Stimulated activated CD8-positive, alpha-beta memory T cell treated with anti-CD3 and anti-CD28 coated beads, Interleukin-12 subunit alpha, Interleukin-12 subunit beta, amount 100 ng/mL, for 24 hours (primary cell): Measurements from ENCODE around the gene CD22.

Experiments used
- DNase-seq: peaks from one replicate; pipeline ENCODE4 v3.0.0-alpha.2; 2020; ENCODE audit errors: extremely low read depth

The CD22 gene

GRCh38 chr19:35295792-35296462 lies 33.1 kb upstream of the CD22 start:
- DNase-seq: no peak

- no peak for DNase-seq
Measured at GRCh38 chr19:35296644-35297514, 32.1 kb upstream of the CD22 start.

GRCh38 chr19:35297515-35297848 lies 31.5 kb upstream of the CD22 start:
- no peak for DNase-seq

- DNase-seq: no peak
Measured at GRCh38 chr19:35297922-35298321, 31.1 kb upstream of the CD22 start.

GRCh38 chr19:35298561-35298972 lies 30.4 kb upstream of the CD22 start:
- DNase-seq: no peak

GRCh38 chr19:35299523-35300338 lies 29.3 kb upstream of the CD22 start:
- no peak for DNase-seq

GRCh38 chr19:35300339-35300649 lies 28.7 kb upstream of the CD22 start:
- DNase-seq: no peak

- no peak for DNase-seq
Measured at GRCh38 chr19:35301961-35302360, 27.0 kb upstream of the CD22 start.

GRCh38 chr19:35302446-35302845 lies 26.5 kb upstream of the CD22 start:
- no peak for DNase-seq

GRCh38 chr19:35303357-35303915 lies 25.6 kb upstream of the CD22 start:
- DNase-seq: no peak

GRCh38 chr19:35304036-35304435 lies 25.0 kb upstream of the CD22 start:
- DNase-seq: no peak

- DNase-seq: no peak
Measured at GRCh38 chr19:35305181-35305580, 23.8 kb upstream of the CD22 start.

- DNase-seq: no peak
Measured at GRCh38 chr19:35306473-35307246, 22.3 kb upstream of the CD22 start.

GRCh38 chr19:35307931-35308330 lies 21.1 kb upstream of the CD22 start:
- no peak for DNase-seq

GRCh38 chr19:35308910-35309309 lies 20.1 kb upstream of the CD22 start:
- no peak for DNase-seq

- DNase-seq: no peak
Measured at GRCh38 chr19:35309481-35310279, 19.3 kb upstream of the CD22 start.

- no peak for DNase-seq
Measured at GRCh38 chr19:35310331-35310730, 18.7 kb upstream of the CD22 start.

- no peak for DNase-seq
Measured at GRCh38 chr19:35310811-35311465, 18.0 kb upstream of the CD22 start.

GRCh38 chr19:35311901-35312665 lies 16.9 kb upstream of the CD22 start:
- DNase-seq: no peak
